ENCODE results near the gene KCTD3.

Gene KCTD3

DNA sequence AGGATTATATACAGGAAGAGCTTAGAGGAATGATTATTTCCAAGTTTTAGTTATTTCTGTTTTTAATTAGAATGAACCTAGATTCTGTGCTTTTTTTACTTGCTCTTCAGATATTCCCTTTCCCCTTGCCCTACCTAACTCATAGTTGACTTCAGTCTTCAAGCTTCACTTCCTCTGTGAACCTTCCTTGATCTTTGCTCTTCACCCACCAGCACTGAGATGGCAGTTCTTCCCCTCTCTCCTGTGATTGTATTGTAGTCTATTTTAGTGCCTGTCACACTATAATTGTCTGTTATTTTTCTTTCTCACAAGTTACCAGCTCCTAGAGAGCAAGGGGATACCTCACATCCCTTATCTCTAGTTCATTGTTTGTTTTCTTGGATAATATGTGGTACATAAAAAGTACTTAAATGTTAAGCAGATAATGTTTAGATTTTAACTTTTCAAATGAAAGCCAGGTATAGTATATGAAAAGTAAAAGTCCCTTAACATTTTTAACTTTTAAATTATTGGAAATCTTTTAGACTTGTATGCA, 33.2 kb downstream of the KCTD3 start:
- Histone ChIP-seq H3K4me3 (replicated peaks; ENCODE audit: insufficient read depth, low read length) (no peak overlapping the region), H3K27me3 (ENCODE audit: insufficient read depth, poor library complexity, severe bottlenecking) (no peaks in the 10 kb centered on the region), H3K27ac (replicated peaks) (no peak overlapping the region)
- no peak for TF ChIP-seq SPI1 (IDR thresholded peaks at IDR 0.05; ENCODE audit: borderline replicate concordance, low read depth)
- TF ChIP-seq, protein P1, sequence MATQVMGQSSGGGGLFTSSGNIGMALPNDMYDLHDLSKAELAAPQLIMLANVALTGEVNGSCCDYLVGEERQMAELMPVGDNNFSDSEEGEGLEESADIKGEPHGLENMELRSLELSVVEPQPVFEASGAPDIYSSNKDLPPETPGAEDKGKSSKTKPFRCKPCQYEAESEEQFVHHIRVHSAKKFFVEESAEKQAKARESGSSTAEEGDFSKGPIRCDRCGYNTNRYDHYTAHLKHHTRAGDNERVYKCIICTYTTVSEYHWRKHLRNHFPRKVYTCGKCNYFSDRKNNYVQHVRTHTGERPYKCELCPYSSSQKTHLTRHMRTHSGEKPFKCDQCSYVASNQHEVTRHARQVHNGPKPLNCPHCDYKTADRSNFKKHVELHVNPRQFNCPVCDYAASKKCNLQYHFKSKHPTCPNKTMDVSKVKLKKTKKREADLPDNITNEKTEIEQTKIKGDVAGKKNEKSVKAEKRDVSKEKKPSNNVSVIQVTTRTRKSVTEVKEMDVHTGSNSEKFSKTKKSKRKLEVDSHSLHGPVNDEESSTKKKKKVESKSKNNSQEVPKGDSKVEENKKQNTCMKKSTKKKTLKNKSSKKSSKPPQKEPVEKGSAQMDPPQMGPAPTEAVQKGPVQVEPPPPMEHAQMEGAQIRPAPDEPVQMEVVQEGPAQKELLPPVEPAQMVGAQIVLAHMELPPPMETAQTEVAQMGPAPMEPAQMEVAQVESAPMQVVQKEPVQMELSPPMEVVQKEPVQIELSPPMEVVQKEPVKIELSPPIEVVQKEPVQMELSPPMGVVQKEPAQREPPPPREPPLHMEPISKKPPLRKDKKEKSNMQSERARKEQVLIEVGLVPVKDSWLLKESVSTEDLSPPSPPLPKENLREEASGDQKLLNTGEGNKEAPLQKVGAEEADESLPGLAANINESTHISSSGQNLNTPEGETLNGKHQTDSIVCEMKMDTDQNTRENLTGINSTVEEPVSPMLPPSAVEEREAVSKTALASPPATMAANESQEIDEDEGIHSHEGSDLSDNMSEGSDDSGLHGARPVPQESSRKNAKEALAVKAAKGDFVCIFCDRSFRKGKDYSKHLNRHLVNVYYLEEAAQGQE (IDR thresholded peaks at IDR 0.05; ENCODE audit: insufficient replicate concordance, low read depth) = no peak
- no peak for TF ChIP-seq POLR2AphosphoS5 (IDR thresholded peaks at IDR 0.05; ENCODE audit: low read depth)
- TF ChIP-seq, protein P2, sequence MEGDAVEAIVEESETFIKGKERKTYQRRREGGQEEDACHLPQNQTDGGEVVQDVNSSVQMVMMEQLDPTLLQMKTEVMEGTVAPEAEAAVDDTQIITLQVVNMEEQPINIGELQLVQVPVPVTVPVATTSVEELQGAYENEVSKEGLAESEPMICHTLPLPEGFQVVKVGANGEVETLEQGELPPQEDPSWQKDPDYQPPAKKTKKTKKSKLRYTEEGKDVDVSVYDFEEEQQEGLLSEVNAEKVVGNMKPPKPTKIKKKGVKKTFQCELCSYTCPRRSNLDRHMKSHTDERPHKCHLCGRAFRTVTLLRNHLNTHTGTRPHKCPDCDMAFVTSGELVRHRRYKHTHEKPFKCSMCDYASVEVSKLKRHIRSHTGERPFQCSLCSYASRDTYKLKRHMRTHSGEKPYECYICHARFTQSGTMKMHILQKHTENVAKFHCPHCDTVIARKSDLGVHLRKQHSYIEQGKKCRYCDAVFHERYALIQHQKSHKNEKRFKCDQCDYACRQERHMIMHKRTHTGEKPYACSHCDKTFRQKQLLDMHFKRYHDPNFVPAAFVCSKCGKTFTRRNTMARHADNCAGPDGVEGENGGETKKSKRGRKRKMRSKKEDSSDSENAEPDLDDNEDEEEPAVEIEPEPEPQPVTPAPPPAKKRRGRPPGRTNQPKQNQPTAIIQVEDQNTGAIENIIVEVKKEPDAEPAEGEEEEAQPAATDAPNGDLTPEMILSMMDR (IDR thresholded peaks at IDR 0.05; ENCODE audit: insufficient read depth, low read length) = no peak
- TF ChIP-seq GABPA (IDR thresholded peaks at IDR 0.05; ENCODE audit: low read depth) = no peak
- DNase-seq (ENCODE audit: low read depth in 1 of 2, low spot score in 1 of 2) = no peak

DNA sequence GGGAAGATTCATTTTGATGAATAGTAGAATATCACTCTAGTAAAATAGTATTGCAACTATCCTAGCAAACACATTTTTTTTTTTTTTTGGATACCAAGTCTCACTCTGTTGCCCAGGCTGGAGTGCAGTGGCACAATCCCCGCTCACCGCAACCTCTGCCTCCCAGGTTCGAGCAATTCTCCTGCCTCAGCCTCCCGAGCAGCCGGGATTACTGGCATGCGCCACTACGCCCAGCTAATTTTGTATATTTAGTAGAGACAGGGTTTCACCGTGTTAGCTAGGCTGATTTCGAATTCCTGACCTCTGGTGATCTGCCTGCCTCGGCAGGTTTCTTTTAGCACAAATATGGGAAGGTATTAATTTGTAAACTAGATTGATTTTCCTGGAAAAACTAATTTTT, 33.8 kb downstream of the KCTD3 start:
- Histone ChIP-seq H3K27ac (replicated peaks) (no peak overlapping the region), H3K27me3 (ENCODE audit: insufficient read depth, poor library complexity, severe bottlenecking) (no peaks in the 10 kb centered on the region), H3K4me3 (replicated peaks; ENCODE audit: insufficient read depth, low read length) (no peak overlapping the region)
- DNase-seq (ENCODE audit: low read depth in 1 of 2, low spot score in 1 of 2) = no peak
- TF ChIP-seq GABPA (IDR thresholded peaks at IDR 0.05; ENCODE audit: low read depth) = no peak
- TF ChIP-seq POLR2AphosphoS5 (IDR thresholded peaks at IDR 0.05; ENCODE audit: low read depth) = no peak
- TF ChIP-seq, protein P2 (IDR thresholded peaks at IDR 0.05; ENCODE audit: insufficient read depth, low read length) = no peak
- TF ChIP-seq, protein P1 (IDR thresholded peaks at IDR 0.05; ENCODE audit: insufficient replicate concordance, low read depth) = no peak

DNA sequence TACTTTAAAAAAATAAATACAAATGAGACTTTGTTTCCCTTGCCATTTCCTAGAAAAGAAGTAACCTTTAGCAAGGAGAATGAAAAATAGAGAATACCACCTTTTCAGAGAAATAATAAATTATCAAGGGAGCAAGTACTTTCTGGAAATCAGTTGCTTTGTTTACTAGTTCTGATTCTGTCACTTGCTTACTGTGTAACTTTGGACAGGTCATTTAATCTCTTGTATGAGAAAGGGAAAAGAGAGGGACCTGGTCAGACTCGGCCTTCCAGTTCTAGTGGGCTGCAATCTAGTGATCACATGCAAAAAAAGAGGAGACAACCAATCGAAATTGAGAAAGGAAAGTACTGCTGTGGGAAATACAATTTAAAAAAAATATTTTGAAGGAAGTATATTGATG, 34.2 kb downstream of the KCTD3 start:
- no peak for DNase-seq (ENCODE audit: low read depth in 1 of 2, low spot score in 1 of 2)
- H3K27me3 ChIP-seq (ENCODE audit: insufficient read depth, poor library complexity, severe bottlenecking) = no peaks in the 10 kb centered on the region
- H3K4me3 ChIP-seq (replicated peaks; ENCODE audit: insufficient read depth, low read length) = no peak overlapping the region
- H3K27ac ChIP-seq (replicated peaks) = no peak overlapping the region
- TF ChIP-seq GABPA (IDR thresholded peaks at IDR 0.05; ENCODE audit: low read depth) (no peak), POLR2AphosphoS5 (IDR thresholded peaks at IDR 0.05; ENCODE audit: low read depth) (no peak), SPI1 (IDR thresholded peaks at IDR 0.05; ENCODE audit: borderline replicate concordance, low read depth) (no peak)
- TF ChIP-seq, protein P2 (IDR thresholded peaks at IDR 0.05; ENCODE audit: insufficient read depth, low read length) = no peak
- TF ChIP-seq, protein P1 (IDR thresholded peaks at IDR 0.05; ENCODE audit: insufficient replicate concordance, low read depth) = no peak

All from HL-60 (cell line).